Fibroblast of villous mesenchyme (primary cell): Measurements from ENCODE around the gene SYTL4. TPM values are rescaled to one million over a fixed set of nuclear protein-coding genes. Genes with fewer than 3 reads are reported as not detected.
A peak's percentile ranks its signal among the peaks of the same experiment; 100 is the strongest.

Experiments used
- DNase-seq: peaks from one replicate; pipeline ENCODE4 v3.0.0-alpha.2; 2010; ENCODE audit warnings: low read depth
- H3K4me3 ChIP-seq: 2 replicates; pipeline ENCODE4 v1.5.1; 2011; ENCODE audit warnings: low read depth, mild to moderate bottlenecking, low read length
- CTCF ChIP-seq: IDR thresholded peaks from 2 replicates; pipeline ENCODE4 v1.5.1; 2012; ENCODE audit warnings: low read depth, mild to moderate bottlenecking, low read length; ENCODE audit not compliant: insufficient read depth
- total RNA-seq: library from RNA; depleted of rRNA; stranded (reverse); fragments of >200 nt; gene quantifications from 2 replicates; pipeline ENCODE4 v1.2.3, GENCODE V29; 2012

SYTL4 gene
- total RNA-seq, 1 donor, result 4.3 TPM

GRCh38 chrX:100643212-100643611 lies 88.7 kb downstream of the SYTL4 start:
- H3K4me3 ChIP-seq, result no peak overlapping the region
- DNase-seq, result no peak
- no peak for TF ChIP-seq CTCF

GRCh38 chrX:100642290-100642689 lies 89.6 kb downstream of the SYTL4 start:
- DNase-seq, result no peak
- no peak overlapping the region for H3K4me3 ChIP-seq
- no peak for TF ChIP-seq CTCF

GRCh38 chrX:100636321-100636991 lies 95.5 kb downstream of the SYTL4 start, which contains the start of gene TSPAN6:
Gene TSPAN6 (minus strand): TSS chrX:100636806. CDS start chrX:100636694, 112 bp downstream.
- H3K4me3 ChIP-seq, result peak within 1 kb of the TSS; percentile 74
- DNase-seq, result peak; percentile 90
- peak; percentile 49 for TF ChIP-seq CTCF

GRCh38 chrX:100635989-100636320 lies 96.0 kb downstream of the SYTL4 start:
- H3K4me3 ChIP-seq, result peak overlapping the region; percentile 74
- no peak for DNase-seq
- no peak for TF ChIP-seq CTCF

- DNase-seq, result no peak
- no peak for TF ChIP-seq CTCF
- peak overlapping the region; percentile 74 for H3K4me3 ChIP-seq
Observed at GRCh38 chrX:100635040-100635439, 96.9 kb downstream of the SYTL4 start.

- DNase-seq, result no peak
- no peak for TF ChIP-seq CTCF
- no peak overlapping the region for H3K4me3 ChIP-seq
Observed at GRCh38 chrX:100625985-100626491, 105.9 kb downstream of the SYTL4 start.

Other genes starting within 250 kb of the SYTL4 start
- gene TNMD, start 147.2 kb downstream of the SYTL4 start, total RNA-seq, result not detected in 2 replicates
- gene TSPAN6, start 95.3 kb downstream of the SYTL4 start, total RNA-seq, result 30.0 and 44.5 TPM in 2 replicates
- gene SRPX2, start 87.9 kb downstream of the SYTL4 start, total RNA-seq, result 44.1 and 66.1 TPM in 2 replicates
- 14.5 and 16.0 TPM in 2 replicates for gene CSTF2, start 88.3 kb upstream of the SYTL4 start, total RNA-seq
- gene NOX1, start 142.2 kb upstream of the SYTL4 start, total RNA-seq, result under 0.01 TPM in 1 of 2 replicates, not detected in the other
- gene XKRX, start 196.8 kb upstream of the SYTL4 start, total RNA-seq, result under 0.01 TPM in 1 of 2 replicates, not detected in the other
- gene ARL13A, start 237.6 kb upstream of the SYTL4 start, total RNA-seq, result not detected in 2 replicates